Neural cell (in vitro differentiated cells): Measurements from ENCODE around the gene ASCC1. TPM values are rescaled to one million over a fixed set of nuclear protein-coding genes. Genes with fewer than 3 reads are reported as not detected.

Experiments
- H2AFZ ChIP-seq: fragments of 200-600, 300-800 bp; sonication (generic), shearing (Covaris generic); 2 replicates; pipeline ENCODE4 v1.6.0; 2014; ENCODE audit warnings: low read depth, mild to moderate bottlenecking, antibody characterized with exemption, low read length, moderate library complexity
- H3F3A ChIP-seq: fragments of 200-600 bp; shearing (Covaris generic); 2 replicates; pipeline ENCODE4 v1.6.1; 2016; ENCODE audit warnings: mild to moderate bottlenecking, moderate library complexity, mixed read lengths, antibody characterized with exemption, low read length; ENCODE audit not compliant: insufficient read depth, poor library complexity, severe bottlenecking
- H3K27ac ChIP-seq: fragments of 200-600, 300-800 bp; sonication (generic), shearing (Covaris generic); 2 replicates; pipeline ENCODE4 v1.5.1; 2014; ENCODE audit warnings: mild to moderate bottlenecking, low read length, moderate library complexity
- H3K27me3 ChIP-seq: fragments of 300-800, 200-600 bp; sonication (generic), shearing (Covaris generic); 2 replicates; pipeline ENCODE4 v1.6.0; 2014; ENCODE audit warnings: mild to moderate bottlenecking, low read depth, low read length, moderate library complexity; ENCODE audit not compliant: insufficient read depth
- H3K36me3 ChIP-seq: fragments of 300-800, 200-600 bp; sonication (generic), shearing (Covaris generic); 2 replicates; pipeline ENCODE4 v1.5.1; 2014; ENCODE audit warnings: mild to moderate bottlenecking, antibody characterized with exemption, low read length, moderate library complexity; ENCODE audit not compliant: insufficient read depth
- H3K4me2 ChIP-seq: fragments of 300-800, 200-600 bp; sonication (generic), shearing (Covaris generic); 2 replicates; pipeline ENCODE4 v1.6.0; 2014; ENCODE audit warnings: mild to moderate bottlenecking, low read length
- H3K4me3 ChIP-seq: fragments of 300-800, 200-600 bp; sonication (generic), shearing (Covaris generic); 2 replicates; pipeline ENCODE4 v1.5.1; 2014; ENCODE audit warnings: mild to moderate bottlenecking, low read length, moderate library complexity
- H3K79me2 ChIP-seq: fragments of 200-600 bp; shearing (Covaris generic); replicated peaks from 2 replicates; pipeline ENCODE4 v1.6.0; 2014; ENCODE audit warnings: mild to moderate bottlenecking, low read length, moderate library complexity; ENCODE audit not compliant: insufficient read depth
- H3K9ac ChIP-seq: fragments of 300-800, 200-600 bp; sonication (generic), shearing (Covaris generic); 2 replicates; pipeline ENCODE4 v1.6.1; 2016; ENCODE audit warnings: mild to moderate bottlenecking, low read length, mixed read lengths
- H3K9me2 ChIP-seq: fragments of 200-600 bp; shearing (Covaris generic); 2 replicates; pipeline ENCODE4 v1.6.1; 2016; ENCODE audit warnings: mild to moderate bottlenecking, low read length, mixed read lengths; ENCODE audit not compliant: insufficient read depth
- H3K9me3 ChIP-seq: fragments of 200-600, 300-800 bp; sonication (generic), shearing (Covaris generic); 2 replicates; pipeline ENCODE4 v1.6.1; 2016; ENCODE audit warnings: mild to moderate bottlenecking, mixed run types, low read length, moderate library complexity, mixed read lengths
- H4K20me1 ChIP-seq: fragments of 200-600 bp; shearing (Covaris generic); 2 replicates; pipeline ENCODE4 v1.6.1; 2016; ENCODE audit warnings: mild to moderate bottlenecking, mixed run types; ENCODE audit not compliant: insufficient read depth
- CTCF ChIP-seq: fragments of 450-650 bp; IDR thresholded peaks from 2 replicates; pipeline ENCODE4 v1.5.1; 2014; ENCODE audit warnings: antibody characterized with exemption, mild to moderate bottlenecking, moderate library complexity; ENCODE audit not compliant: poor library complexity, severe bottlenecking
- EP300 ChIP-seq: fragments of 450-650 bp; conservative IDR thresholded peaks from 2 replicates; pipeline ENCODE4 v1.6.1; 2014; ENCODE audit warnings: antibody characterized with exemption, mild to moderate bottlenecking, moderate library complexity; ENCODE audit not compliant: poor library complexity, severe bottlenecking
- EZH2 ChIP-seq: fragments of 200-600, 300-800 bp; shearing (Covaris generic), sonication (generic); IDR thresholded peaks from 2 replicates; pipeline ENCODE4 v1.6.1; 2014; ENCODE audit warnings: antibody characterized with exemption, low read length, borderline replicate concordance, mild to moderate bottlenecking; ENCODE audit not compliant: insufficient read depth, poor library complexity, severe bottlenecking
- MXI1 ChIP-seq: fragments of 450-650 bp; conservative IDR thresholded peaks from 2 replicates; pipeline ENCODE4 v1.6.1; 2014; ENCODE audit warnings: antibody characterized with exemption, mild to moderate bottlenecking; ENCODE audit not compliant: poor library complexity, severe bottlenecking
- POLR2AphosphoS5 ChIP-seq: IDR thresholded peaks from 2 replicates; pipeline ENCODE4 v1.6.1; 2012
- RAD21 ChIP-seq: fragments of 450-650 bp; conservative IDR thresholded peaks from 2 replicates; pipeline ENCODE4 v1.6.1; 2014; ENCODE audit warnings: antibody characterized with exemption, mild to moderate bottlenecking, moderate library complexity
- SMC3 ChIP-seq: fragments of 450-650 bp; conservative IDR thresholded peaks from 2 replicates; pipeline ENCODE4 v1.6.1; 2014; ENCODE audit warnings: antibody characterized with exemption, mild to moderate bottlenecking, moderate library complexity; ENCODE audit not compliant: poor library complexity
- TAF1 ChIP-seq: IDR thresholded peaks from 2 replicates; pipeline ENCODE4 v1.6.1; 2012; ENCODE audit warnings: low read depth
- polyA plus RNA-seq: library from polyadenylated mRNA; depleted of rRNA; stranded (reverse); fragments of >200 nt; gene quantifications from 2 replicates; pipeline ENCODE4 v1.2.3, GENCODE V29; 2014
- TF ChIP-seq, protein P1 (sequence below): IDR thresholded peaks from 2 replicates; pipeline ENCODE4 v1.6.1; 2012; ENCODE audit warnings: borderline replicate concordance

ASCC1 gene
- polyA plus RNA-seq, 1 donor from 2014 or later: 39.6 TPM

GRCh38 chr10:72123616-72124015 lies 92.5 kb downstream of the ASCC1 start:
- Histone ChIP-seq H2AFZ (no peak overlapping the region), H3K27ac (no peak overlapping the region), H3K9me2 (no peaks in the 10 kb centered on the region), H3K79me2 (no peaks in the 10 kb centered on the region), H4K20me1 (no peaks in the 10 kb centered on the region), H3K36me3 (no peaks in the 10 kb centered on the region), H3F3A (peaks cover 8% of the 10 kb centered on the region), H3K9me3 (no peaks in the 10 kb centered on the region), H3K4me2 (no peak overlapping the region), H3K9ac (no peak overlapping the region), H3K27me3 (no peaks in the 10 kb centered on the region), H3K4me3 (no peak overlapping the region)
- no peak for TF ChIP-seq EP300
- TF ChIP-seq EZH2: no peak
- TF ChIP-seq, protein P1, sequence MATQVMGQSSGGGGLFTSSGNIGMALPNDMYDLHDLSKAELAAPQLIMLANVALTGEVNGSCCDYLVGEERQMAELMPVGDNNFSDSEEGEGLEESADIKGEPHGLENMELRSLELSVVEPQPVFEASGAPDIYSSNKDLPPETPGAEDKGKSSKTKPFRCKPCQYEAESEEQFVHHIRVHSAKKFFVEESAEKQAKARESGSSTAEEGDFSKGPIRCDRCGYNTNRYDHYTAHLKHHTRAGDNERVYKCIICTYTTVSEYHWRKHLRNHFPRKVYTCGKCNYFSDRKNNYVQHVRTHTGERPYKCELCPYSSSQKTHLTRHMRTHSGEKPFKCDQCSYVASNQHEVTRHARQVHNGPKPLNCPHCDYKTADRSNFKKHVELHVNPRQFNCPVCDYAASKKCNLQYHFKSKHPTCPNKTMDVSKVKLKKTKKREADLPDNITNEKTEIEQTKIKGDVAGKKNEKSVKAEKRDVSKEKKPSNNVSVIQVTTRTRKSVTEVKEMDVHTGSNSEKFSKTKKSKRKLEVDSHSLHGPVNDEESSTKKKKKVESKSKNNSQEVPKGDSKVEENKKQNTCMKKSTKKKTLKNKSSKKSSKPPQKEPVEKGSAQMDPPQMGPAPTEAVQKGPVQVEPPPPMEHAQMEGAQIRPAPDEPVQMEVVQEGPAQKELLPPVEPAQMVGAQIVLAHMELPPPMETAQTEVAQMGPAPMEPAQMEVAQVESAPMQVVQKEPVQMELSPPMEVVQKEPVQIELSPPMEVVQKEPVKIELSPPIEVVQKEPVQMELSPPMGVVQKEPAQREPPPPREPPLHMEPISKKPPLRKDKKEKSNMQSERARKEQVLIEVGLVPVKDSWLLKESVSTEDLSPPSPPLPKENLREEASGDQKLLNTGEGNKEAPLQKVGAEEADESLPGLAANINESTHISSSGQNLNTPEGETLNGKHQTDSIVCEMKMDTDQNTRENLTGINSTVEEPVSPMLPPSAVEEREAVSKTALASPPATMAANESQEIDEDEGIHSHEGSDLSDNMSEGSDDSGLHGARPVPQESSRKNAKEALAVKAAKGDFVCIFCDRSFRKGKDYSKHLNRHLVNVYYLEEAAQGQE: no peak
- TF ChIP-seq CTCF: no peak
- TF ChIP-seq MXI1: no peak
- TF ChIP-seq RAD21: no peak
- no peak for TF ChIP-seq POLR2AphosphoS5
- TF ChIP-seq SMC3: no peak
- no peak for TF ChIP-seq TAF1

GRCh38 chr10:72122221-72122620 lies 93.9 kb downstream of the ASCC1 start:
- Histone ChIP-seq H3K4me2 (no peak overlapping the region), H3F3A (peaks cover 8% of the 10 kb centered on the region), H3K79me2 (no peaks in the 10 kb centered on the region), H3K9ac (no peak overlapping the region), H3K27ac (no peak overlapping the region), H2AFZ (no peak overlapping the region), H3K9me3 (no peaks in the 10 kb centered on the region), H3K36me3 (no peaks in the 10 kb centered on the region), H3K4me3 (no peak overlapping the region), H3K27me3 (no peaks in the 10 kb centered on the region), H3K9me2 (no peaks in the 10 kb centered on the region), H4K20me1 (no peaks in the 10 kb centered on the region)
- TF ChIP-seq POLR2AphosphoS5: no peak
- TF ChIP-seq, protein P1: no peak
- TF ChIP-seq MXI1: no peak
- no peak for TF ChIP-seq TAF1
- no peak for TF ChIP-seq EZH2
